Parathyroid adenoma (tissue), 2 donors: ENCODE measurements around the gene NYAP1.
"Not testable (repeated sequence)": the region's sequence is repeated elsewhere in the genome, so short reads cannot be mapped to it uniquely, and the experiment has no call there.

Source experiments
- H2AFZ ChIP-seq: fragments of 300-600 bp; sonication (generic); one replicate; pipeline ENCODE4 v1.7.0; 2017; ENCODE audit warnings: antibody characterized with exemption, mild to moderate bottlenecking
- H3K27ac ChIP-seq: fragments of 300-600 bp; sonication (generic); one replicate; pipeline ENCODE4 v1.7.0; 2017
- H3K27me3 ChIP-seq: fragments of 300-600 bp; sonication (generic); one replicate; pipeline ENCODE4 v1.7.0; 2017; ENCODE audit warnings: low read length; ENCODE audit not compliant: control insufficient read depth, insufficient read depth
- H3K36me3 ChIP-seq: fragments of 300-600 bp; sonication (generic); one replicate; pipeline ENCODE4 v1.7.0; 2017; ENCODE audit warnings: low read length; ENCODE audit not compliant: control insufficient read depth, insufficient read depth
- H3K4me1 ChIP-seq: fragments of 300-600 bp; sonication (generic); one replicate; pipeline ENCODE4 v1.7.0; 2017; ENCODE audit warnings: control low read depth
- H3K4me2 ChIP-seq: fragments of 300-600 bp; sonication (generic); one replicate; pipeline ENCODE4 v1.7.0; 2017; ENCODE audit warnings: low read length
- H3K4me3 ChIP-seq: fragments of 300-600 bp; sonication (generic); one replicate; pipeline ENCODE4 v1.7.0; 2017; ENCODE audit warnings: low read depth, low read length
- H3K79me2 ChIP-seq: fragments of 300-600 bp; sonication (generic); one replicate; pipeline ENCODE4 v1.7.0; 2017; ENCODE audit warnings: control low read depth
- H3K9ac ChIP-seq: fragments of 300-600 bp; sonication (generic); one replicate; pipeline ENCODE4 v1.7.0; 2017; ENCODE audit warnings: mild to moderate bottlenecking
- H3K9me3 ChIP-seq: fragments of 300-600 bp; sonication (generic); one replicate; pipeline ENCODE4 v1.7.0; 2017; ENCODE audit warnings: low read length; ENCODE audit not compliant: control insufficient read depth
- CTCF ChIP-seq: fragments of 300-600 bp; sonication (generic); IDR thresholded peaks from one replicate; pipeline ENCODE4 v1.7.0; 2017; ENCODE audit warnings: antibody characterized with exemption, mild to moderate bottlenecking
- donor health status: primary hyperparathyroidism.

NYAP1 gene

GRCh38 chr7:100438172-100438571, 45.6 kb upstream of the NYAP1 start:
- no peak overlapping the region for H3K4me3 ChIP-seq
- no peaks in the 10 kb centered on the region for H3K9me3 ChIP-seq
- no peak for TF ChIP-seq CTCF

GRCh38 chr7:100438731-100439130, 45.0 kb upstream of the NYAP1 start:
- H3K4me1 ChIP-seq, H3K27me3 ChIP-seq, H3K79me2 ChIP-seq, H3K4me2 ChIP-seq, H2AFZ ChIP-seq, H3K36me3 ChIP-seq, H3K9me3 ChIP-seq, H3K4me3 ChIP-seq, H3K27ac ChIP-seq, H3K9ac ChIP-seq: not testable (repeated sequence)

More at GRCh38 chr7:100438172-100438571, 45.6 kb upstream of the NYAP1 start:
- H2AFZ ChIP-seq: no peak overlapping the region
- H3K79me2 ChIP-seq: peaks cover 4% of the 10 kb centered on the region
- H3K36me3 ChIP-seq: no peaks in the 10 kb centered on the region
- peaks cover 12% of the 10 kb centered on the region for H3K4me1 ChIP-seq
- no peaks in the 10 kb centered on the region for H3K27me3 ChIP-seq
- no peak overlapping the region for H3K9ac ChIP-seq
- no peak overlapping the region for H3K4me2 ChIP-seq
- H3K27ac ChIP-seq: no peak overlapping the region

GRCh38 chr7:100439244-100439643, 44.5 kb upstream of the NYAP1 start:
- not testable (repeated sequence) for H3K36me3 ChIP-seq, H3K9ac ChIP-seq, H3K4me1 ChIP-seq, H3K9me3 ChIP-seq, H3K4me2 ChIP-seq, H3K4me3 ChIP-seq, H3K27ac ChIP-seq, H3K79me2 ChIP-seq, H3K27me3 ChIP-seq, H2AFZ ChIP-seq

- Histone ChIP-seq H3K27ac (peak overlapping the region; percentile 15), H3K36me3 (no peaks in the 10 kb centered on the region), H3K27me3 (no peaks in the 10 kb centered on the region), H3K4me2 (no peak overlapping the region), H3K4me3 (no peak overlapping the region), H2AFZ (no peak overlapping the region), H3K79me2 (no peaks in the 10 kb centered on the region), H3K9ac (no peak overlapping the region), H3K4me1 (peaks cover 3% of the 10 kb centered on the region), H3K9me3 (no peaks in the 10 kb centered on the region)
- no peak for TF ChIP-seq CTCF
These were observed 41.8 kb upstream of the NYAP1 start for GRCh38 chr7:100441641-100442535.

- Histone ChIP-seq H3K36me3 (no peaks in the 10 kb centered on the region), H3K79me2 (no peaks in the 10 kb centered on the region), H3K4me1 (peaks cover 3% of the 10 kb centered on the region), H3K4me2 (no peak overlapping the region), H3K4me3 (no peak overlapping the region), H2AFZ (no peak overlapping the region), H3K9me3 (no peaks in the 10 kb centered on the region), H3K27ac (peak overlapping the region; percentile 60), H3K9ac (no peak overlapping the region), H3K27me3 (no peaks in the 10 kb centered on the region)
- no peak for TF ChIP-seq CTCF
These were observed 40.5 kb upstream of the NYAP1 start for GRCh38 chr7:100443096-100443840.
